ENCODE measurements around the gene RGS12. TPM values are rescaled to one million over a fixed set of nuclear protein-coding genes. Genes with fewer than 3 reads are reported as not detected.
"Not testable (repeated sequence)": the region's sequence is repeated elsewhere in the genome, so short reads cannot be mapped to it uniquely, and the experiment has no call there.

RGS12 gene
- total RNA-seq, 1 experiment from 2014 or later = 19.7 TPM

DNA sequence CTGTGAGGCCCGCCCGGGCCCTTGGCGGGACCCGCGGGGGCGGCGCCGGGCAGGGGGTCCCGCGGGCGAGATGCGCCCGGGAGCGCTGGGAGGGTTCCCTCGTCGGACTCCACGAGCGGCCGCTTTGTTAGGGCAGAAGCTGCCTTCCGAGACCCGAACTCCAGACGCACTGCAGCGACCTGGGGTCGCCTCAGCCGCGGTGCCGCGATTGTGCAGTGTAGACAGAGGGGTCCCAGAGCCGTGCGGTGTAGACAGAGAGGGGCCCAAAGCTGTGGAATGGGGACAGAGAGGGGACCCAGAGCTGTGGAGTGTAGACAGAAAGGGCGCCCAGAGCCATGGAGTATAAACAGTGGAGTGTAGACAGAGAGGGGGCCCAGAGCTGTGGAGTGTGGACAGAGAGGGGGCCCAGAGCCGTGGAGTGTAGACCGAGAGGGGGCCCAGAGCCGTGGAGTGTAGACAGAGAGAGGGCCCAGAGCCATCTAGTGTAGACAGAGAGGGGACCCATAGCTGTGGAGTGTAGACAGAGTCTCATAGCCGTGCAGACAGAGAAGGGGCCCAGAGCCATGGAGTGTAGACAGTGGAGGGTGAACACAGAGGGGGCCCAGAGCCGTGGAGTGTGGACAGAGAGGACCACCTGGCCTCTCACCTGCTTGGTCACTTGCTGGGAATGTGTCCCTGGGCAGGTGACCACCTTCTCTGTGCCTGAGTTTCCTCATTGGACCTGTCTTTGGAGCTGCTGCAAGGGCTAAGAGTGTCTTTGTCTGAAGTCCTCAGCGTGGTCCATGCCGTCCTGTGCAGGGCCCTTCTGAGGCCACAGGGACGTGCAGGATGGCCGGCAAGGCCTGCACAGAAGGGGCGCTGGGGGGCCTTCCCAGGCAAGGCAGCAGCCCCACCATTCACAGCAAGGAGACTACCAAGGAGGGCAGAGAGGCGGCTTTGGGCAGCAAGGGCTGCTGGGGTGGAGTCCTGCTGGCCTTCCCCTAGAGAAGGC, 875 bp downstream of the RGS12 start:
- Histone ChIP-seq H3K36me3 (replicated peaks; ENCODE audit: control insufficient read depth, insufficient read depth, low read length) (no peaks in the 10 kb centered on the region), H3K4me3 (ENCODE audit: insufficient read depth, low read depth, low read length) (peak overlapping the region; percentile 72), H3K27me3 (ENCODE audit: control insufficient read depth, insufficient read depth, low read length) (peaks cover 14% of the 10 kb centered on the region)
- DNase-seq = peak; percentile 53

DNA sequence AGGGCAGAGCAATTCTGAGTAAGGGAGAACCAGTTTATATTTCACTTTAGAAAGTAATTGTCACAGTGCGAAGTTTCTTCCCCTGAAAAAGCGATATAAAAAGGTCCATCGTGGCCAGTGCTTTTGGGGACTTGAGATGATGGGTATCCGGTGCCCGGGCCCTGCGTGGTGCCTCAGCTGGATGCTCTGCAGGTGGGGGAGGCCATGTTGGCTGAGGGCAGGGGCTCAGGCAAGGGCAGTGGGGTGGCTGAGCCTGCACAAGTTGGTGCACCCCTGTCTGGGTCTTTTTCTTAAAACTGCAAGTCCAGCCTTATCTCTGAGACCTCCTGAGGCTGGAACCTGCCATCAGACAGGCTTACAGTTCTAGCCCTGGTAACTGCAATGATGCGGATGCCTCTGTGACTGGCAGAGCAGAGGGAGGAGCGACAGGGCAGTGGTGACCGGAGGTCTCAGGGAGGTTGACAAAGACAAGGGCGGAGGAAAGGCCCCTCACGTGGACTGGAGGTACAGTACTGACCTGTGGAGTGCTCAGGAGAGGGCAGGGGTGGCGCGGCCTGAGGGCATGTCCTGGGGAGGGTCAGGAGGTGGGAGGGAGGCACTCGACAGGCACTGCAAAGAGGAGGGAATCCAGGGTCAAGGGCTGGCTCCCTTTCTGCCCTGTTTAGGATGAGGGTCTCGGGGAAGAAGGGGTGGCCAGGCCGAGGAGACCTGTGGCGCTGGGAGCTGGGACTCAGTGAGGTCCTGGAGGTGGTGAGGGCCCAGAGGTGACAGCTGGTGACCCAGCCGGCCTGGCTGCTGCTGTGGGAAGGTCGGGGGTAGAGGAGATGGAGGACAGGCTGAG, 1.8 kb downstream of the RGS12 start:
- no peak for DNase-seq
- Histone ChIP-seq H3K4me3 (ENCODE audit: insufficient read depth, low read depth, low read length) (no peak overlapping the region), H3K27me3 (ENCODE audit: control insufficient read depth, insufficient read depth, low read length) (peaks cover 13% of the 10 kb centered on the region), H3K36me3 (replicated peaks; ENCODE audit: control insufficient read depth, insufficient read depth, low read length) (no peaks in the 10 kb centered on the region)

DNA sequence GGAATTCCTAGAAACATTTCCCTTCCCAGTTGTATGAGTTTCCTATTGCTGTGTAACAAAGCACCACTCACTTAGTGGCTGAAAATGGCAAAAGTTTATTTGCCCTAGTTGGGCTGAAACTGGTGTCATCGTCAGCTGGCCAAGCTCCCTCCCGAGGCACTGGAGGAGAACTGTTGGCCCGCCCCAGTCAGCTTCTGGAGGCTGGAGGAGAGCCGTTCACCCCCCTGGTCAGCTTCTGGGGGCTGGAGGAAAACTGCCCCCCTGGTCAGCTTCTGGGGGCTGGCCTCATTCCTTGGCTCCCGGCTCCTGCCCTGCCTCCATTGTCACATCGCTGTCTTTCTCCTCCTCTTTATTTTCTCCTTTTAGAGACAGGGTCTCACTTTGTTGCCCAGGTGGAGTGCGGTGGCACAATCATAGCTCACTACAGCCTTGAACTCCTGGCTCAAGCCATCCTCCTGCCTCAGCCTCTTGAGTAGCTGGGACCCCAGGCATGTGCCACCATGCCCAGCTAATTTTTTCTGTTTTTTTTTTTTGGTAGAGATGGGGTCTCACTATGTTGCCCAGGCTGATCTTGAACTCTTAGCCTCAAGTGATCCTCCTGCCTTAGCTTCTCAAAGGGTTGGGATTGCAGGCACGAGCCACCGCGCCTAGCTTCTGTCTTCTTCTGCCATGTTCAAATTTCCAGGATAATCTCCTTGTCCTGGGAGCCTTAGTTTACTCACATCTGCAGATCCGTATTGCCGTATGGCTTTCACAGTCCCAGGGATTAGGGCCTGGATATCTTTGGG, 3.2 kb downstream of the RGS12 start:
- DNase-seq = no peak
- peaks cover 8% of the 10 kb centered on the region for H3K27me3 ChIP-seq (ENCODE audit: control insufficient read depth, insufficient read depth, low read length)
- H3K36me3 ChIP-seq (replicated peaks; ENCODE audit: control insufficient read depth, insufficient read depth, low read length) = no peaks in the 10 kb centered on the region
- no peak overlapping the region for H3K4me3 ChIP-seq (ENCODE audit: insufficient read depth, low read depth, low read length)

DNA sequence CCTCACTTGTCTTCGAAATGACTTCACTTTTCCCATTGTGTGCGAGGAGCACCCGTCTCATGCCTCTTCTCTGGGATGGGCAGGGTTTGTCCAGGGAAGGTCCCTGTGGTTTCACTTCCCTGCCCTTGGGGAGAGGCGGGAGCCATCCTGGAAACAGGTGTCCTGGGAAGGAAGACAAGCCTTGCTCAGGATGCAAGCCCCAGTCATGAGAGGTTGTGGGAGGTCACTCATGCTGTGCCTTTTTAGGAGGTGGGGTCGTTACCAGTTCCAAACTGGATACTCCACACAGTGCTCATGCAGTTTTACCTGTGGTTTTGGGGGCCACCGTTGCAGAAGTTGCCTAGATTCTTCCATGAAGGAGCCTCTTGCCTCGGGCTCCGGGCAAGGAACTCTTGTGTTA, 3.8 kb downstream of the RGS12 start:
- DNase-seq = peak; percentile 31
- no peaks in the 10 kb centered on the region for H3K36me3 ChIP-seq (replicated peaks; ENCODE audit: control insufficient read depth, insufficient read depth, low read length)
- H3K27me3 ChIP-seq (ENCODE audit: control insufficient read depth, insufficient read depth, low read length) = peaks cover 4% of the 10 kb centered on the region; the same call in 1 of the 2 replicates
- H3K4me3 ChIP-seq (ENCODE audit: insufficient read depth, low read depth, low read length) = no peak overlapping the region

DNA sequence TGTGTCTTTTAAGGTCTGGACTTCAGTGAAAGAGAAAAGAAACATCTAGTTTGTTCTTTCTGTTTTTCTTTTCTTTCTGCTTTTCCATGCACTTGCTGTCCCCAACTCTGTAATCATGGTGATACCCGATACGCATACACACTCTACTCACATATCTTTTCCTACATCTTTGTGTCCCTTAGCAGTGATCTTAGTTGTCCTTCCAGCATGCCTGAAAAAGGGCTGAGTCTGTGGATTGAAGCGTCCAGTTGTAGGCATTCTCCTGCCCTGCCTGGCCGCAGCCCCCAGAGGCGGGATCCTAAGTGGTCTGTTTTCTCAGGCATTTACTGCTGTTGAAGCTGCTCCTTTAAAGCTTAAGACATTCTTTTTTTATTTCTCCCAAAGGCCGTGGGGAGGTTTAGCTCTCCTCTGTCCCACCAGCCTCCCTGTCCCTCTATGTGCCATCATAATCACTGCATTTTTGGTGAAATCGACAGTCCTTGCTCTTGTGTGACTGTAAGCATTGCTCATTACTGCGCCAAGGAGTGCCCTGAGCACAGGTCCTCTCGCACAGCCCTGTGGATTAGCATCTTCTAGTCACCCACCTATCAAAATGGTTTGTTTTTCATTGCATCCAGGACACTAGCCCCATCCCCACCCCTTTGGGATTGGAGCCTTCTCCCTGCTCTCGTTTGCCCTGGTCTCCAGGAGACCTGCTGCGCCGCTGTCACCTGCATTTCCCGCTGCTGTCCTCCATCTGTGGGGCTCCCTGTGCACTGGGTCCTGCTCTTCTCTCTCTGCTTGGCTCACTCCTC, 4.4 kb downstream of the RGS12 start:
- peak; percentile 55 for DNase-seq
- peaks cover 2% of the 10 kb centered on the region; the same call in 1 of the 2 replicates for H3K27me3 ChIP-seq (ENCODE audit: control insufficient read depth, insufficient read depth, low read length)
- no peaks in the 10 kb centered on the region for H3K36me3 ChIP-seq (replicated peaks; ENCODE audit: control insufficient read depth, insufficient read depth, low read length)
- H3K4me3 ChIP-seq (ENCODE audit: insufficient read depth, low read depth, low read length) = no peak overlapping the region

DNA sequence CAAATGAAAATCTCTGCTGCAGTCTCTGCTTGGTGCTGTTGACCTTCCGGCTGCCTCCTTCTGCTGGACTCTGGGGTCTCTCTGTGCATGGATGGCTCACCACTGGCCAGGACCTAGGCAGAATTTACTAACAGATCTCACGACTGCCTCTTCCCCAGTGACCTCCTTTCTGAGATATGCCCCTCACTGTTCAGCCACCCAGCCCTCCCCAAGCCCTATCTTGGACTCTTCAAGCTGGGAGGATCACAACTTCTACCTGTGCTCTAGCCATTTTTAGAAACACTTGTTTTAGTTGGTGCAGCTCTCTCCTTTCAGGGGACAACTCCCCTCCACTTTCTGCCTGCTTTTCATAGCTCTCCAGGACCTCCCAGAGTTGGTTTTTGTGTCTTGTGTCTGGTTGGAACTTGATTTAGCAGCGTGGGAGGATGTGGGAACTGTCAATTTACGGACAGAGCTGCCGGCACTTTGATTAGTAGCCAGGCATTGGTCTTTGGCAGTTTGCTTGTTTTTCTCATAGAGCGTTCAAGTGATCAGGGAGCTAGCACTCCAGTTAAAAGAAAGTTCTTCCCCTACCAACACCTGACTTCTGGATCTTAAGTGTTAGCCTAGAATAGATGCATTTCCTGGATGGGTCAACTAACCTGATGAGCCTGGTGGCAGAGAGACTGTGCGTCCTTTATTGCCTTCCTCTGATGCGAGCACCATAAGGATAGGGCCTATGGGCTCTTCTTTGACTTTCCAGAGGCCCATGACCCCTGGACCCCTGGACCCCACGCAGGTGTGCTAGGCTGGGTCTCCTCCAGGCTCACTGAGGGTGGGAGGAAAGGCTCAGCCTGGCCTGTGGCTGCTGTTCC, 6.5 kb downstream of the RGS12 start:
- DNase-seq = no peak
- Histone ChIP-seq H3K4me3 (ENCODE audit: insufficient read depth, low read depth, low read length) (no peak overlapping the region), H3K36me3 (replicated peaks; ENCODE audit: control insufficient read depth, insufficient read depth, low read length) (no peaks in the 10 kb centered on the region), H3K27me3 (ENCODE audit: control insufficient read depth, insufficient read depth, low read length) (no peaks in the 10 kb centered on the region)

DNA sequence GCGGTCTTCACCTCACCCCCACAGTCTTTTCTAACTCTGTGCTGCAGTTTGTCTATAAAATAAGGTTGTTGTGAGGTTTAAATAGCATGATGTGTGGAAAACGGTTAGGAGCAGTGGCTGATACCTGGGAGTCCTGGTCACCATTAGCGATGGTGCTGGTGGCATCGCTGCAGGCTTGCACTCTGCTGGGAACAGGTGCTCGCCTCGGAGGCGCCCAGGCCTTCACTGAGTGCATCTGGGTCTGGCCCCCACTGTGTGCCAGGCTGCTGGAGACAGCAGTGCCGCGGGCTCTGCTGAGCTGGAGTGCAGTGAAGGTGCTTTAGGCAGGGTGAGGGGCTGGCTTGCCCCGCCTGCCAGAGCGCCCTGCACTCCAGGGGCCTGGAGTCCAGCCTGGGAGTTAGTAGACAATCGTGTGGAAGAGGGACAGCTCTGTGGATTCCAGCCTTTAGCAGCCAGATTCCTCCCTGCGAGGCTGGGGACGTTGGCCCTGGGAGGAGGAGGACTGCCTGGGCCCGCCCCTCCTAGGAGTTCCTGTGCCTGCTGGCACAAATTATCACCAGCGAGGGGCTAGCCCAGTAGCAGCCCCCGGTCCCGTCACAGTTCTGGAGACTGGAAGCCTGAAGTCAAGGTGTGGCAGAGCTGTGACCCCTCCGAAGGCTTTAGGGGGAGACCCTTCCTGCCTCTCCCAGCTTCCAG, 7.3 kb downstream of the RGS12 start:
- H3K36me3 ChIP-seq (replicated peaks; ENCODE audit: control insufficient read depth, insufficient read depth, low read length) = no peaks in the 10 kb centered on the region
- peak; percentile 68 for DNase-seq
- H3K27me3 ChIP-seq (ENCODE audit: control insufficient read depth, insufficient read depth, low read length) = no peaks in the 10 kb centered on the region
- H3K4me3 ChIP-seq (ENCODE audit: insufficient read depth, low read depth, low read length) = no peak overlapping the region

DNA sequence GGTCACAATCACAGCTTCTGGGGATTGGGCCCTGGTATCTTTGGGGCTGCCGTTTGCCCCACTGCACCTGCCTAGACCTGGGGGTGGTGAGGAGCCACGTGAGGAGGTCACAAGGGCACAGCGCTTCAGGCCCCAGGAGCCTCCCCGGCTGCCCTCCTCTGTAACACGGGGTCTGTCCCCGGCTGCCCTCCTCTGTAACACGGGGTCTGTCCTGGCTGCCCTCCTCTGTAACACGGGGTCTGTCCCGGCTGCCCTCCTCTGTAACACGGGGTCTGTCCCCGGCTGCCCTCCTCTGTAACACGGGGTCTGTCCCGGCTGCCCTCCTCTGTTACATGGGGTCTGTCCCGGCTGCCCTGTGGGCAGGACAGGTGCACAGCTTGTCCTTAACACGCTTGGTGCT, 8.1 kb downstream of the RGS12 start:
- H3K27me3 ChIP-seq (ENCODE audit: control insufficient read depth, insufficient read depth, low read length); H3K36me3 ChIP-seq (replicated peaks; ENCODE audit: control insufficient read depth, insufficient read depth, low read length); DNase-seq; H3K4me3 ChIP-seq (ENCODE audit: insufficient read depth, low read depth, low read length): not testable (repeated sequence)

DNA sequence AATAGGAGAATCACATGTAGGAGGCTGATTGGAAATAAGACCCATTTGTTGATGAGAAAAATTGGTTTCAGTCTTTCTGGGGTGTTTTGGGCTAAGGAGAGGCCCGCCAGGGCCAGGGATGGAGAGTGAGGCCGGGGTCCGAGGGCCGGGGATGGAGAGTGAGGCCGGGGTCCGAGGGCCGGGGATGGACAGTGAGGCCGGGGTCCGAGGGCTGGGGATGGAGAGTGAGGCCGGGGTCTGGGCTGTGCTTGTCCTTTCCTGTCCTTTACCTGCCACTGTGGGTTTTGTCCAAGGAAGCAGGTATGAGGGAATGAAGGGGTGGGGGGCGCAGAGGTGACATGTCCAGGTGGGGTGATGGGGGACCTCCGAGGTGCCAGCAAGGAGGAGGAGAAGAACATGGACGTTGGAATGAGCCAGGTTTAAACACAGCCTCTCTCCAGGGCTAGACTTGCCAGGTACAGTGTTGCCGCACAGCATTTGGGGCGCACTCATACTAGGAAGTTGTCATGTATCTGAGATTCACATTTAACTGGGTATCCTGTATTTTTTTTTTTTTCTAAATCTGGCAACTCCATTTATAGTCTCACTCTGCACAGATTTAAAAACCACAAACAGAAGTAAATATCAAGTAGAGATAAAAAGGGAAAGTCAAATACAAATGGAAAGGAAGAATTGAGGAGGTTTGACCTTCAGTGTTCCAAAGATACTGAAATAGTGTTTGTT, 8.8 kb downstream of the RGS12 start:
- no peak for DNase-seq
- Histone ChIP-seq H3K36me3 (replicated peaks; ENCODE audit: control insufficient read depth, insufficient read depth, low read length) (no peaks in the 10 kb centered on the region), H3K4me3 (ENCODE audit: insufficient read depth, low read depth, low read length) (no peak overlapping the region), H3K27me3 (ENCODE audit: control insufficient read depth, insufficient read depth, low read length) (no peaks in the 10 kb centered on the region)

DNA sequence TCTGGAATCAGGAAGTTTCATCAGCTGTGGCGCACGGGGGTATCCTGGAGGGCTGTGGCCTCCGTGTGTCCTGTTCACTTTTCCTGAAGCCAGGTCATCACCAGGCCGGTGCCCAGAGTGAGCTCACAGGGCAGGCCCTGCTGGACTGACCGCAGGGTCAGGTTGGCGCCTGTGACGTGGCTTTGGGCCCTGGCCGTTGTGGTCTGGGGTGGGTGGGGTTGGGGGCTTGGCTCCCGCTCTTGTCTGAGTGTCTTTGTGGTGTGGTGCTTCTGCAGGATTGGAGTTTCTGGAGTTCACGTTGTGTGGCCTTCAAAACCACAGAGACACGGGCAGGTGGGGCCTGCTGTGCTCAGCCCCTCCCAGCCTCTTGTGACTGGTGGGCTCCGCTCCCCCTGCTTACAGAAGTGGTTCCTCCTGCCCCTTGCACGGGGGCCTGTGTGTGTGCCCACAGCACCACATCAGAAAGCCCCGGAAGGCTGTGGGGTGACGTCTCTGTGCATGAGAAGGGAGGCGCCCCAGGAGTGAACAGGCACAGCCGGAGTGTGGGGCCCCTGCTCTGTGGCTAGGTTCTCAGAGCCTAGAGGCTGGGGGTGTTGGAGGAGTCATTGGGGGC, 9.5 kb downstream of the RGS12 start:
- DNase-seq = peak; percentile 51
- H3K27me3 ChIP-seq (ENCODE audit: control insufficient read depth, insufficient read depth, low read length) = no peaks in the 10 kb centered on the region
- H3K4me3 ChIP-seq (ENCODE audit: insufficient read depth, low read depth, low read length) = no peak overlapping the region
- H3K36me3 ChIP-seq (replicated peaks; ENCODE audit: control insufficient read depth, insufficient read depth, low read length) = no peaks in the 10 kb centered on the region

DNA sequence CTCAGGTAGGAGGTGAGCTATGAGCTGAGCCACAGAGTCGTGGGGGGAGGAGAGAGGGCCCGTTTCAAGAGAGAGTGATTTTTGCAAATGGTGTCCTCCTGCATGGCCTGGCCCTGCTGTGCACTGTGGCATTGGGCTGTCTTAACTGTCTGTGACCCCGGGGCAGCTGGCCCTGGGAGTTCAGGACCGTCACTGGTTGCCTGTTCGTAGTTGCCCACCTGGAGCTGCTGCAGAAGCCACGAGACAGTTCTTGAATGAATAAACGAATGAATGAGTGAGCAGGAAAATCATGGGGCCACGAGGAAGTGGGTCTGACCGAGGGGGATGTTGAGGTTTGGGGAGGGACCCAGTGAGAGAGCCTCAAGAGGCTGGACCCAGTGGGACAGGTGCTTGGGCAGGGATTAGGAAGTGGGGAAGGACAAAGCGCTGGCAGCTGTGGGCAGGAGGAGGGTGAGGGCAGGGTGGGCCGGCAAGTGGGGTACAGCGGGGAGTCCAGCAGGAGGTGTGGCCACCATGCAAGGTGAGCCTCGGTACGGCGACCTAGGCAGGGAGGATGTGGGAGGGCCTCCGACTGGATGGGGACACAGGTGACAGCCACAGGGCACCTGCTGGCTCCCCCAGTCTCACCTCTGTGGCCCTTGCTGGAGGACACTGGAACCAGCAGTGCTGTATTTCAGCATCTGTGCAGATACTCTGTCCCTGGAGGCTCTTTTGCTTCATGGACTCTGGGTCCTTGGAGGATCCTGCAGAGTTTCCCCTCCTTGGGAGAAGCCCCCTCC, 10.2 kb downstream of the RGS12 start:
- H3K4me3 ChIP-seq (ENCODE audit: insufficient read depth, low read depth, low read length) = no peak overlapping the region
- peak; percentile 65 for DNase-seq
- no peaks in the 10 kb centered on the region for H3K27me3 ChIP-seq (ENCODE audit: control insufficient read depth, insufficient read depth, low read length)
- H3K36me3 ChIP-seq (replicated peaks; ENCODE audit: control insufficient read depth, insufficient read depth, low read length) = no peaks in the 10 kb centered on the region
